NCI-H1105 treated with DMSO at 0.1 percent for 48 hours (cell line): ENCODE data around the gene RIMKLA.

Source experiments
- DNase-seq: peaks from one replicate; lab custom pipeline; 2025; lab: John Stamatoyannopoulos, UW

The RIMKLA gene

DNA sequence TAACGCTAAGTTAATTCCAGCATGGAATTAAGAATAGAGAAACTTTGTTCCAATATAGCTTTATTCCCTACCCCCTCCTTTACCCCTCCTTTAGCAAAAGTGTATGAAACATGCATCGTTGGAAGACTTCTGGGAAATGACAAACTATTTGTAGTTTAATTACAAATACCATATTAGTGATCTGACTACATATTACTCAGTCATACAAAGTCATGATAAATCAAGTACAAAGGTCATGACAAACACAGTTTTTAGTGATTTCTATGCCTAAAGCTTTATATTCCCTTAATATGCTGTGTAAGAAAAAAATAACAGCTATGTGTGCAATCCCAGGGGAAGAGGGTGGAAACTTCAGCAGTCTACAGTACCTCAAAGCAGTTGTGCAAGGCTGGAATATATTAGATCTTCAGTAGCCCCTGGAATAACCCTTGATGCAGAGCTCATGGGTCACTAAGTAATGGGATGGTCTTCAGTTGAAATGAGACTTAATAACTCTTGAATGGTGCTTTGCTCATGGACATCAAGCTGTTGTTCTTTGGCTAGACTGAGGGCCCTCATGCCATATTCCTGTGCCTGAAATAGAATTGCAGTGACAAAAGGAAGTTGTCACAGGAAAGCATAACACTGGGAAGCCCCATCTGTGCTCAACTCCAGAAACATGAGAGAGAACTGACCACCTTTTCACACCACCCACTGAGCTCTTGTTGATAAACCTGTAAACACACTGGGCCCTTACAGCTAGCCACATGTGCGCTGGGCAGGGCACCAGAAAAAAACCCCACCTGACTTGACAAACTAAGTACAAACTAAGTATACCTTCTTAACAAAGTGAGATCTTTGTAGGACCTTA lies 49.9 kb downstream of the RIMKLA start:
- DNase-seq: no peak

DNA sequence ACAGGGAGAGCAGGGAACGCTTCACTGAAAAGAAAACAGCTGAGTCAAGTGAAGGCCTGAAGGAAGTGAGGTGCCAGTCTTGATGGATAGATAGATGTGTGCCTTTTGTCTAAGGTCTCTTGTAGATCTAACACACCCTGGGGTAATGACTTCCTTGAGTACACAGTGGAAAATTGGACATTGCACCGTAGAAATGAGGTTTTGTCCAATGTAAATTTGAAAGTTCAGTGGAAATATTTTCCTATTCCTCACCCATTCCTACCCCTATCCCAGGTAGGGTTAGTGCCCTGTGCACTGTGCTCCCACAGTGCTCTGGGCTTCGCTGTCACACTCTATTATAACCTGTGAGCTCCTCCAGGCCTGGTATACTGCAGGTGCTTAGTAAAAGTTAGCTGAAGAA lies 50.9 kb downstream of the RIMKLA start:
- DNase-seq: no peak

DNA sequence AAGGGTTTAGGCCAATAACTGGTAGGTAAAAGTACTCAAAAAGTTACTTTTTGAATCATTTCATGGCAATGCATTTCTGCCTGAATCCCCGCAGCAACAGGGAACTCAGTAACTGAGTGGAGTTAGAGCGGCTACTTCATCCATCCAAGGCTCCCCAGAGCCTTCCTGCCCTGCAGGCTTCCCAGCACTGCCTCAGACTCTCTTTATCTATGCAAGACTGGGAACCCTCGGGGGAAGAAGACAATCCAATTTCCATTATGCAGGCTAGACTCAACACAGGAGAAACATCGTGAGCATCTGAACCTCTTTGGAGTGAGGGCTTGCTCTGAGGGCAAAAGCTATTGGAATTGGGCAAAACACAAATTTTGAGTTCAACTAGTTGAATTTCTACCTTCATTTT lies 52.1 kb downstream of the RIMKLA start:
- no peak for DNase-seq

DNA sequence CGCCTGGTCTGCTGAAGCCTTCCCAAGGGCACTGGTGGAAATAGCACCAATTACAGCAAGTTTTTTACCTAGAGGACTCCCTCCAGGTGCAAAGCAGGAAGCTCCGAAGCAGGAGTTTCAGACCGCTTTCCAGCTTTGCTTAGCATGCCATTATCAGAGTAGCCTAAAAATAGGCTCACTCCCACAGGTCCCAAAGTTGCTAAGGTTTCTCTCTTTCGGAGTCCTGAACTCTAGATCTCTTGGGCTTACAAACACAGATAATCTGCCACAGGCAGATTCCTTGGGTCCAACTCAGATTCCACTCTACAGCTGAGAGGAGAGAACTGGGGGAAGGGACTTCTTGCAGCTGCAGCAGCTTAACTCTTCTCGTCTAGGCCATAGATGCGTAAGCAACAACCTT lies 52.8 kb downstream of the RIMKLA start:
- no peak for DNase-seq

DNA sequence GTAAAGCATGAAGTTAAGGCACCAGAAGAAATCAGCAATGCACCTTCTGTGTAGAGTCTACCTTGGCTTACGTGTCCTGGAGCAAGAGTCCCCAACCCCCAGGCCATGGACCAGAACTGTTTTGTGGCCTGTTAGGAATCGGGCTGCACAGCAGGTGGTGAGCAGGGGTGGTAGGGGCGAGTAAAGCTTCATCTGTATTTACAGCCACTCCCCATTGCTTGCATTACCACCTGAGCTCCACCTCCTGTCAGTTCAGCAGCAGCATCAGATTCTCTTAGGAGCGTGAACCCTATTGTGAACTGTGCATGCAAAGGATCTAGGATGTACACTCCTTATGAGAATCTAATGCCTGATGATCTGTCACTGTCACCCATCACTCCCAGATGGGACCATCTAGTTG lies 53.7 kb downstream of the RIMKLA start:
- no peak for DNase-seq

DNA sequence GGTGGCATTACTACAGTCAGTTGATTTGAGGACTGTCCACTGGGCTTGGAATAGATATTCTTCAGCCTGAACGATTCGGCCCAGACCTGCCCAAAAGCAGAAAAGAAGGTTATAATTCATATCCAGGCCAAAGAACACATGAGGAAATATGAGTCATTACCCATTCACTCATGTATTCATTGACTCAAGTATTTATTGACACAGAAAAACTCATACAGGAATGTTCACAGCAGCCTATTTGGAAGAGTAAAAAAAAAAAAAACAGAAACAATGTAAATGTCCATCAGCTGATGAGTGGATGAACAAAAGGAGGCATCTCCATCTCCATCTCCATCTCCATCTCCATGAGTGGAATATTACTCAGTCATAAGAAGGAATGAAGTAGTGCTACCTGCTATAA lies 59.3 kb downstream of the RIMKLA start:
- no peak for DNase-seq

DNA sequence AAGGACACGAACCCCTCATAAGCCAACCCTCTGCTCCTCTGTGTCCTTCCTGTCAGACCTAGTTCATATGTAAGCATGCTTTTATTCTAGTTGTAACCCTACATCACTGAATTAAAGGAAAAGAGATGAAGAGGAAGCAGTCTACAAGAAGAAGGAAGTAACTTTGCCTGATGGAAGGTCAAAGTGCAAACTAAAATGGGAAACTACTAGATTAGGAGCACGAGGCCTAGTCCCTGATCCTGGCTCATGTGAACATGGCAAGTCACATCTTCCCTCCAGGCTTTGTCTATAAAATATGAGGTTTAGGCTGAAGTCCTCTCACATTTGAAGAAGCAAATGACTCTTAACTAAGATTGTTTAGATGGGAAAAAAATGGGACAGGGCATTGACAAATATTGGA lies 62.1 kb downstream of the RIMKLA start:
- DNase-seq: no peak

DNA sequence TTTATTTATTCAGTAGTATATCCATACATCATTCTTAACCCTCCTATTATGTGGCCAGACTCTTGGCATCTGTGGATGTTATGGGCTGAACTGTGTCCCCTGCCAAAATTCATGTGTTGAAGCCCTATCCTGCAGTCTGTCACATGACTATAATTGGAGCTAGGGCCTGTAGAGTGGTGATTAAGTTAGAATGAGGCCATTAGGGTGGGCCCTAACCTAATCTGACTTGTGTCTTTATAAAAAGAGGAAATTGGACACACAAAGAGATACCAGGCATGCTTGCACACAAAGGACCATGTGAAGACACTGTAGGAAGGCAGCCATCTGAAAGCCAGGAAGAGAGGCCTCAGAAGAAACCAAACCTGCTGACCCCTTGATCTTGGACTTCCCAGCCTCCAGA lies 68.7 kb downstream of the RIMKLA start:
- peak; percentile 8 for DNase-seq

DNA sequence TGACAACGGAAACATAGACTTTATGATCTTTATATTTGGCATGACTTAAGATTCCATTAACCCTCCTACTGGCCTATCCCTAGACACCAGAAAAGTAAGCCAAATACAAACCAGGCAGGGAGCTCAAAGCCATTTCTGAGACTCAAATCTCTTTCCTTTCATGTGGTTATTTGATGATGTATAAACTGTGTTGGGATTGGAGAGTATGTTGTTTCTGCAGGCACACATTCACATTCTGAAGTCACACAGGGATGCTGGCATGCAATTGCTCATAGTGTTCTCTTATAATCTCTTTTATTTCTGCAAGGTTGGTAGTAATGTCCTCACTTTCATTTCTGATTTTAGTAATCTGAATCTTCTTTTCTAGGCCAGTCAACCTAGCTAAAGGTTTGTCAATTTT lies 69.5 kb downstream of the RIMKLA start:
- no peak for DNase-seq

DNA sequence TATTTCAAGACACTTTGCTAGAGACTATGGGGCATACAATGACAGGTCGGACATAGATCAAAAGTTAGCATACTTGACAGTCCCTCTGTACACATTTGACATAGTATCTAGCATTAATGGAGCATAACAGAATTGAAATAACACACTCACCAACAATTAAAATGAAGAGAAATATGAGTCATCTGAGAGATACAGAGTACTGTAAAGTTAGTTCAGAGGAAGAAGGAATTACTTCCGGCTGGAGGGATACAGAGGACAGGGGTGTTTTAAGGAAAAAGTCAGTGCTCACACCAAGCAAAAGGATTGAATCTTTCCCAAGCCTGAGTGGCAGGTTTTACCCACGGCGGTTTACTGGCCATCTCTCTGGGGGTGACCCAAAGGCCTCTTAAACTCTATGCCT lies 72.8 kb downstream of the RIMKLA start:
- DNase-seq: no peak

DNA sequence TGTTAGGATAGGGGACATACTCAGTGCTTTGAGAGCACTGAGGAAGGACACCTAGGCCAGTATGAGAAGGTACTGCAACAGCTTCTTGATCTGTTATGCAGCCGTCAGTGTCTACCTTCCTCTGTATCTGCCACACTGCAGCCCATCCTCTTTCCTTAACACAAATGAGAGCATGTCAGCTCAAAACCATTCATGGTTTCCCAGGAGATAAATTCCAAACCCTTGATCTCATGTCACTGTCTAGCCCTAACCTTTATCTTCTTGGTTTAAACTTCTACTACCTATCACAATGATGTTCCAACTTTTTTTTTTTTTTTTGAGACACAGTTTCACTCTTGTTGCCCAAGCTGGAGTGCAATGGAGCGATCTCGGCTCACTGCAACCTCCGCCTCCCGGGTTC lies 73.8 kb downstream of the RIMKLA start:
- no peak for DNase-seq

DNA sequence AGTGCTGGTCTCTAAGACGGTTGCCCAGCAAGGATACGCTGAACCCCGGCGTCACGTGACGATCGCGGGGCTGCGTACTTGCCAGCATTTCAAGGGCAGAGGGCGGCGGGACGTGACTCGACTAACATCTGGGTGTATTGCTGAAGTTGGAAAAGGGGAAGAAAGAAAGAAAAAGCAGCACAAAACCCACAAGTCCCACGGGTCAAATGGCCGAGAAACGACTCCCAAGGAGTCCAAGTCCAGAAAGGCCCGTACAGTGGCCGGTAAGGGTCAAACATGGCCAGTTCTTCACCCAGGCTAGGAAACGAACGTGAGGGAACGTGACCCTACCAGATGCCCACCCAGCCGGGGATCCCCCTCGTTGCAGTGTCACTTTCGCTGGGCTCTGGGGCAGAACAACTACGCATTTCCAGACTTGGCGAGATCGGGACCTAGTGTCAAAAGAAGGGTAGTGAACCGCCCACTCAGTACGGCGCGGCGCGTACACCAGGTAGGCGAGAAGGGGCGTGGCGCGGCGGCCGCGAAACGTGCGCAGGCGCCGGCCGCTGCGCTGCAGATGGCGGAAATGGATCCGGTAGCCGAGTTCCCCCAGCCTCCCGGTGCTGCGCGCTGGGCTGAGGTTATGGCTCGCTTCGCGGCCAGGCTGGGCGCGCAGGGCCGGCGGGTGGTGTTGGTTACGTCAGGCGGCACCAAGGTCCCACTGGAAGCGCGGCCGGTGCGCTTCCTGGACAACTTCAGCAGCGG lies 75.6 kb downstream of the RIMKLA start, which contains the start of the genes PPCS and ZMYND12:
TSS of gene PPCS (plus strand) at position 534 of the 744 bp plus-strand sequence. CDS start at position 557, 23 bp downstream.
TSS of gene ZMYND12 (minus strand) at position 13 of the 744 bp plus-strand sequence. CDS start 25 bp downstream, outside the sequence.
- DNase-seq: peak; percentile 84

DNA sequence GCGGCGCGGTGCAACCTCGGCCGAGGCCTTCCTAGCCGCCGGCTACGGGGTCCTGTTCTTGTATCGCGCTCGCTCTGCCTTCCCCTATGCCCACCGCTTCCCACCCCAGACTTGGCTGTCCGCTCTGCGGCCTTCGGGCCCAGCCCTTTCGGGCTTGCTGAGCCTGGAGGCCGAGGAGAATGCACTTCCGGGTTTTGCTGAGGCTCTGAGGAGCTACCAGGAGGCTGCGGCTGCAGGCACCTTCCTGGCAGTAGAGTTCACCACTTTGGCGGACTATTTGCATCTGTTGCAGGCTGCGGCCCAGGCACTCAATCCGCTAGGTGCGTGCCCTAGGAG lies 76.1 kb downstream of the RIMKLA start:
- peak; percentile 65 for DNase-seq

DNA sequence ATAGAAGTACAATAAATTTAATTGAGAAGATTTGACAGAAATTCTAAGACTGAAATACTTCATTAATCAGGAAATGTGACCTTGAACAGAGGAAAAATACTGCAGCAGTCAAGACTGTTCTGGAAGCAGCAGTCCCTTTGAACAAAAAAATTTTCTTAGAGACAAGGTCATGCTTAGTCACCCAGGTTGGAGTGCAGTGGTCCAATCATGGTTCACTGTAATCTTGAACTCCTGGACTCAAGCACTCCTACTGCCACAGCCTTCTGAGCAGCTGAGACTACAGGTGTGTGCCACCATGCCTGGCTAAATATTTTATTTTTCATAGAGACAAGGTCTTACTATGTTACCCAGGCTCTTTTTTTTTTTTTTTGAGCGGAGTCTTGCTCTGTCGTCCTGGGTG lies 80.6 kb downstream of the RIMKLA start:
- DNase-seq: no peak

DNA sequence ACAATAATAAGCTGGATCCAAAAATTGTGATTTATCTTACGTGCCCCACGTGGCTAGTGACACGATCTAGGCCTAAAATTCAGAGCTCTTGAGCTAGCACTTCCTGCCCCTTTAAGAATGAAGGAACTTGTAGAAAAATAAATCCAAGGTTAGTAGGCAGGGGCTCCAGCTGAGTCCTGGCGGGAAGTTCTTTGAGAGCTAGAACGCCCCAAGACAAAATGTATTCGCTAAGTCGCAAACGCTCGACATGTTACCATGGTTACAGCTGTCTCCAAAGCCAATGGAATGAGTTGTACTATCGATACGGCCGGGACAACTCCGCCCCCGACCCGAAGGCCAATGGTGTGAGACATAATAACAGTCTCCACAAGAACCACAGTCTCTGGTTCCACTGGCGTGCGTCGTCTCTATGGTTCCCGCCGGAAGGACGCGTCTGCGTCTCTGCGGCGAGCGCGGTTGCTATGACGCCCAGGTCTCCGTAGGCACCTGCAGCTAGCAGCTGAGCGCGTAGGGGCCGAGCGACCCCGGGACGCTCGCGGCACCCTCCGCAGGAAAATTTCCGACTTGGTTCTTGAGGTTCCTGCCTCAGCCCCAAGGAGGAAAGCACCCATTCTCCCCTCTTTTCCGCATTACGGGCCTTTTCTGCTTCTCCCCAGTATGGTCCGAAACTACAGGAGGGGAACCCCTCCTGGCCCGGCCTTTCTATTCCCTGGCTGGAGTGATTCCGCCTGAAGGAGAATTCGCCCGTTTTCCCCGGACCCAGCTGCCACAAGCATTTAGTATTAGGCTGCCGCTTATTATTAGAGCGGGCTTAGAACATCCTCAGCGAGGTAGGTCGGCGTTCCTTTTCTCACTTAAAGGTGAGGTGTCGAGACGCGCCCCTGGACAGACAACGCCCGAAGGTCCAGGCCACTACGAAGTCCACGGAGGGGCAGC lies 82.5 kb downstream of the RIMKLA start, which contains the start of gene CCDC30:
TSS of gene CCDC30 (plus strand) at position 459 of the 936 bp plus-strand sequence. CDS start 17,266 bp downstream, outside the sequence.
- DNase-seq: peak; percentile 100

DNA sequence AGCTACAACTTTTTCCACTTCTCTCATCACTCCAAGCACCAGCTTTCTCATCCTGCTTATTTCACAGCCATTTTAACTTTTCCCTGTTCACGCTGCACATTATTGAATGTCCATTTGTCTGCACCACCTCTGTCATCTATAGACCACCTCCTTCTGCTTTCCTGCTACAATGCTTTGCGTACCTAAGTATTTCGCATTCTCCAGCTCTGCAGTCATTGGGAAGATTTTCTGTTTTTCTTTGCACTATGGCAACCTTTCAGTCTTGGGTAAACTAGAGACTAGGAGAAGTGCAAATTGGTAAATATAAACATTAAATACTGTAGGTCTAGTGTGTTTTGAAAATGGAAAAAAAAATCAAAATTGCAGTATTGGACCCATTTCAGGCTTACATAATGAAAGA lies 83.3 kb downstream of the RIMKLA start:
- no peak for DNase-seq

DNA sequence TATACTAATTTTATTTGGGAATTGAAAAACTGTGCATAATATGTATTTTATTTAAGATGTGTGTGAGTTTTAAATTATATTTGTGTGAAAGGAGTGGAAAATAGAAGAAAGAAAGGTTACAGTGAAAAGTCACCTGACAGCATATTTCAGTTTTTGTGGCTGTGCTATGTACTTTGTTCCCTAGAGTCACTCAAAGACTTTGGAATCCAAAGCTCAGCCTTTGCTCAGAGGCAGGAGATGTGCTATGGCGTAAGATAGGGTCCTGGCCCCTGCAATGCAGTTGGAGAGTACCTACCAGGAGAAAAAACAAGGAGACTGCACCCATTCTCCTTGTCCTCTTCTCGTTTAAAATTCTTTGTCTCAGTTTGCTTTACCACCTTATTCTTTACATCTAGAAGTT lies 85.4 kb downstream of the RIMKLA start:
- no peak for DNase-seq

DNA sequence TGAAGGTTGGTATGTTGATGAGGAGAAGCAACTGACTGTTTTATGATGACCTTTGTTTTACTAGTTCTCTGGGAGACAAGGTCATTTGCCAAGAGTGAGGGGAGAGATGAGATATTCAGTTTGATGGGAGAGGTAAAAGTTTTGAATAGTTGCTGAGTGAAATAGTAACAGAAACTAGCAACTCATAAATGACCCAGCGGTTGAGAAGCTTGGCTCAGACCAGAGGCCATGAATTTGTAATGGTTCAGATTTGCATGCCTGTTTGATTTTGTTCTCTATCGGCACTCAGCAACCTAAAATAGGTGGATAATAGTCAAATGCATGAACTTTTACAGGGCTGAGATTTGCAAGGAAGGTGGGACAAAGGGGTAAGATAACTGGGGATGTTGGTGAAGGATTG lies 89.1 kb downstream of the RIMKLA start:
- DNase-seq: no peak
